ENCODE measurements around the gene ZNF205. TPM values are rescaled to one million over a fixed set of nuclear protein-coding genes. Genes with fewer than 3 reads are reported as not detected.

The ZNF205 gene
- total and polyA plus RNA-seq, 2 of the 13 experiments (the other 11 are each of a cell fraction or from before 2014, with no cell fraction given) = 5.8 to 10.2 TPM

DNA sequence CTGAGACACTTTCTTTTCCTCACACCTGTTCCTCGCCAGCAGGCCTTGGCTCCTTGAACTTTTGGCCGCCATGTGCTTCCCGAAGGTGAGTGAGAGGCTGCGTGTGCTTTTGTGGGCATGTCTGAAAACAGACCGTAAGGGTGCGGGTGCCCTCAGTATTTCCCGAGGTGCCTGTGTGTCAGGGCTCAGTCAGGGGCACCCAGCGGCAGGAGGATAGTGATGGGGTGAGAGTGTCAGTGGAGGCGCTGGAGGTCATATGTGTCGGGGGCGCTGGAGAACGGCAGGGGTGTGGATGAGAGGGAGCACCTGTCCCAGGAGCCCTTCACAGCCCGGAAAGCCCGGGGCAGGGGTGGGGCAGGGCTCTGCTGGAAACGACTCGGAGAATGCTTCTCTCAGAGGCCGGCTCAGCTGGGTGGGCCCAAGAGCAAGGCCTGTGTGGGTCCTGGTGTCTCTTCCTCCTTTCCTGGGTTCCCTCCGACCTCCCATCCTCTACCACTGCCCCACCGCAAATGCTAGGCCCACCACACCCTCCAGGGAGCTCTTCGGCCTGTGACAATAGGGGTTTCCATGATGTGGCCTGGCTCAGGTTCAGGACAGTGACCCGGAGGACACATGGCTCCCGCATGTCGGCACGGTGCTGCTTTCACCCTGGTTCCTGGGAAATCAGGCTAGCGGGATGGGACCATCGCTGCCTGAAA lies 46.5 kb upstream of the ZNF205 start (continued):
- TF ChIP-seq, protein P1, sequence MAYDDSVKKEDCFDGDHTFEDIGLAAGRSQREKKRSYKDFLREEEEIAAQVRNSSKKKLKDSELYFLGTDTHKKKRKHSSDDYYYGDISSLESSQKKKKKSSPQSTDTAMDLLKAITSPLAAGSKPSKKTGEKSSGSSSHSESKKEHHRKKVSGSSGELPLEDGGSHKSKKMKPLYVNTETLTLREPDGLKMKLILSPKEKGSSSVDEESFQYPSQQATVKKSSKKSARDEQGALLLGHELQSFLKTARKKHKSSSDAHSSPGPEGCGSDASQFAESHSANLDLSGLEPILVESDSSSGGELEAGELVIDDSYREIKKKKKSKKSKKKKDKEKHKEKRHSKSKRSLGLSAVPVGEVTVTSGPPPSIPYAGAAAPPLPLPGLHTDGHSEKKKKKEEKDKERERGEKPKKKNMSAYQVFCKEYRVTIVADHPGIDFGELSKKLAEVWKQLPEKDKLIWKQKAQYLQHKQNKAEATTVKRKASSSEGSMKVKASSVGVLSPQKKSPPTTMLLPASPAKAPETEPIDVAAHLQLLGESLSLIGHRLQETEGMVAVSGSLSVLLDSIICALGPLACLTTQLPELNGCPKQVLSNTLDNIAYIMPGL (CRISPR knock-in tag; IDR thresholded peaks at IDR 0.05; ENCODE audit: borderline replicate concordance in 1 of 2, low read depth in 1 of 2) = peak in 1 of 2 experiments; percentile 75; a peak in 1 of 4 replicates
- TF ChIP-seq GLI4 (CRISPR knock-in tag; IDR thresholded peaks at IDR 0.05; ENCODE audit: borderline replicate concordance) = 0 out of 2 replicates have a peak, but pooled peaks have one; percentile 23
- peak; percentile 12; the same call in 1 of the 2 replicates for TF ChIP-seq NKX3-1 (CRISPR knock-in tag; IDR thresholded peaks at IDR 0.05)
- peak; percentile 27; the same call in 1 of the 2 replicates for TF ChIP-seq HOXA3 (CRISPR knock-in tag; IDR thresholded peaks at IDR 0.05)
- no peak for TF ChIP-seq ZNF34 (CRISPR knock-in tag; IDR thresholded peaks at IDR 0.05; ENCODE audit: borderline replicate concordance)
- peak; percentile 80 for TF ChIP-seq DNMT3B (CRISPR knock-in tag; conservative IDR thresholded peaks at IDR 0.05)
- TF ChIP-seq PHF8 (CRISPR knock-in tag; IDR thresholded peaks at IDR 0.05) = 0 out of 2 replicates have a peak, but pooled peaks have one; percentile 38
- no peak for TF ChIP-seq FLYWCH1 (CRISPR knock-in tag; IDR thresholded peaks at IDR 0.05)
- TF ChIP-seq NCOA1 (CRISPR knock-in tag; IDR thresholded peaks at IDR 0.05) = 0 out of 2 replicates have a peak, but pooled peaks have one; percentile 7
- peak; percentile 25 for TF ChIP-seq TEAD3 (CRISPR knock-in tag; optimal IDR thresholded peaks at IDR 0.05; ENCODE audit: borderline replicate concordance)
- peak; percentile 0; the same call in 1 of the 2 replicates for TF ChIP-seq ZNF263 (CRISPR knock-in tag; IDR thresholded peaks at IDR 0.05)
- TF ChIP-seq ZNF274 (CRISPR knock-in tag; IDR thresholded peaks at IDR 0.05) = peak; percentile 1; the same call in 1 of the 2 replicates
- TF ChIP-seq ZBTB7A (CRISPR knock-in tag; IDR thresholded peaks at IDR 0.05) = peak; percentile 17; the same call in 1 of the 2 replicates
- TF ChIP-seq ZNF775 (CRISPR knock-in tag; IDR thresholded peaks at IDR 0.05; ENCODE audit: borderline replicate concordance) = peak; percentile 70
- TF ChIP-seq ZNF441 (CRISPR knock-in tag; IDR thresholded peaks at IDR 0.05; ENCODE audit: borderline replicate concordance) = peak; percentile 25; the same call in 1 of the 2 replicates
- TF ChIP-seq, protein P2, sequence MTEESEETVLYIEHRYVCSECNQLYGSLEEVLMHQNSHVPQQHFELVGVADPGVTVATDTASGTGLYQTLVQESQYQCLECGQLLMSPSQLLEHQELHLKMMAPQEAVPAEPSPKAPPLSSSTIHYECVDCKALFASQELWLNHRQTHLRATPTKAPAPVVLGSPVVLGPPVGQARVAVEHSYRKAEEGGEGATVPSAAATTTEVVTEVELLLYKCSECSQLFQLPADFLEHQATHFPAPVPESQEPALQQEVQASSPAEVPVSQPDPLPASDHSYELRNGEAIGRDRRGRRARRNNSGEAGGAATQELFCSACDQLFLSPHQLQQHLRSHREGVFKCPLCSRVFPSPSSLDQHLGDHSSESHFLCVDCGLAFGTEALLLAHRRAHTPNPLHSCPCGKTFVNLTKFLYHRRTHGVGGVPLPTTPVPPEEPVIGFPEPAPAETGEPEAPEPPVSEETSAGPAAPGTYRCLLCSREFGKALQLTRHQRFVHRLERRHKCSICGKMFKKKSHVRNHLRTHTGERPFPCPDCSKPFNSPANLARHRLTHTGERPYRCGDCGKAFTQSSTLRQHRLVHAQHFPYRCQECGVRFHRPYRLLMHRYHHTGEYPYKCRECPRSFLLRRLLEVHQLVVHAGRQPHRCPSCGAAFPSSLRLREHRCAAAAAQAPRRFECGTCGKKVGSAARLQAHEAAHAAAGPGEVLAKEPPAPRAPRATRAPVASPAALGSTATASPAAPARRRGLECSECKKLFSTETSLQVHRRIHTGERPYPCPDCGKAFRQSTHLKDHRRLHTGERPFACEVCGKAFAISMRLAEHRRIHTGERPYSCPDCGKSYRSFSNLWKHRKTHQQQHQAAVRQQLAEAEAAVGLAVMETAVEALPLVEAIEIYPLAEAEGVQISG (CRISPR knock-in tag; IDR thresholded peaks at IDR 0.05) = peak; percentile 30
- TF ChIP-seq ZNF558 (CRISPR knock-in tag; IDR thresholded peaks at IDR 0.05; ENCODE audit: borderline replicate concordance) = 0 out of 2 replicates have a peak, but pooled peaks have one; percentile 22
- TF ChIP-seq, protein P3, sequence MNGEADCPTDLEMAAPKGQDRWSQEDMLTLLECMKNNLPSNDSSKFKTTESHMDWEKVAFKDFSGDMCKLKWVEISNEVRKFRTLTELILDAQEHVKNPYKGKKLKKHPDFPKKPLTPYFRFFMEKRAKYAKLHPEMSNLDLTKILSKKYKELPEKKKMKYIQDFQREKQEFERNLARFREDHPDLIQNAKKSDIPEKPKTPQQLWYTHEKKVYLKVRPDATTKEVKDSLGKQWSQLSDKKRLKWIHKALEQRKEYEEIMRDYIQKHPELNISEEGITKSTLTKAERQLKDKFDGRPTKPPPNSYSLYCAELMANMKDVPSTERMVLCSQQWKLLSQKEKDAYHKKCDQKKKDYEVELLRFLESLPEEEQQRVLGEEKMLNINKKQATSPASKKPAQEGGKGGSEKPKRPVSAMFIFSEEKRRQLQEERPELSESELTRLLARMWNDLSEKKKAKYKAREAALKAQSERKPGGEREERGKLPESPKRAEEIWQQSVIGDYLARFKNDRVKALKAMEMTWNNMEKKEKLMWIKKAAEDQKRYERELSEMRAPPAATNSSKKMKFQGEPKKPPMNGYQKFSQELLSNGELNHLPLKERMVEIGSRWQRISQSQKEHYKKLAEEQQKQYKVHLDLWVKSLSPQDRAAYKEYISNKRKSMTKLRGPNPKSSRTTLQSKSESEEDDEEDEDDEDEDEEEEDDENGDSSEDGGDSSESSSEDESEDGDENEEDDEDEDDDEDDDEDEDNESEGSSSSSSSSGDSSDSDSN (CRISPR knock-in tag; IDR thresholded peaks at IDR 0.05) = 0 out of 2 replicates have a peak, but pooled peaks have one; percentile 7
- TF ChIP-seq PHF20 (CRISPR knock-in tag; IDR thresholded peaks at IDR 0.05) = peak; percentile 34; the same call in 1 of the 2 replicates
- 0 out of 2 replicates have a peak, but pooled peaks have one; percentile 46 for TF ChIP-seq ZNF160 (CRISPR knock-in tag; IDR thresholded peaks at IDR 0.05)
- TF ChIP-seq SALL2 (CRISPR knock-in tag; IDR thresholded peaks at IDR 0.05) = peak; percentile 35; the same call in 1 of the 2 replicates

Measured in HepG2 (cell line).